NCI-H748 (cell line): Measurements from ENCODE around the gene CTBP1.

Experiments
- DNase-seq: peaks from one replicate; lab custom pipeline; 2025; ENCODE audit not compliant: unreplicated experiment; lab: John Stamatoyannopoulos, UW

Gene CTBP1

DNA sequence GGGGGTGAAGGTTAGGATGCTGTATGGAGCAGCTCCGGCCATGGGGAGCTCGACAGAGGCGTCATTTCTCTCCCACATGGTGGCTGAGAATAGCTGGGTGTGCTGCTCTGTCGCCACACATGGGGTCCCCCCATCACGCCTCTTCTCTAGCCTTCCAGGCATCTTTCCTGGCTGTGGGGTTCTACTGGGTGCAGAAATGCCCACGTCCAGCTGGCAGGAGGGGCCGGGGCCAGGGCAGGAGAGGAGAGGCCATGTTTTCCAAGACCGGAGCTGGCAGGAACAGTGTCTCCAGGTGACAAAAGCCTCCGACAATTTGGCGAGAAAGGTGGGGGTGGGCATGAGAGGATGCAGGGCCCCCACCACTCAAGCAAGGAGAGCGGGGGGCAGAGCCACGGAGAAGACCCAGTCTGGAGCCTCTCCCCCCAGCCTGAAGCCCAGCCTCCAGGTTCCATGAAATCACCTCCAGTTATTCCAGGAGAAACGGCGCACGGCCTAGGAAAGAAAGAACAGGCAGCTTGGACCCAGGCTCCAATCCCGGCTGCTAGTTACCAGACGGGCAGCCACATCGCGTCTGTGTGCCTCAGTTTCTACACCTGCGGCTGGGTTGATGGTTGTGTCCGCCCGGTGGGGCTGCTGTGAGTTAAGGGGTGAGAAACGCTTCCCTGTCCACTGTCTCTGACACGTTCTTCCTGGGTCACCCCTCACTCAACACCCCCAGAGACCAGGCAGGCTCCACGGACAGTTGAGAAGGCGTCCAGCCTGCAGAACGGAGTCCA is 49.2 kb downstream of the CTBP1 start:
- no peak for DNase-seq

DNA sequence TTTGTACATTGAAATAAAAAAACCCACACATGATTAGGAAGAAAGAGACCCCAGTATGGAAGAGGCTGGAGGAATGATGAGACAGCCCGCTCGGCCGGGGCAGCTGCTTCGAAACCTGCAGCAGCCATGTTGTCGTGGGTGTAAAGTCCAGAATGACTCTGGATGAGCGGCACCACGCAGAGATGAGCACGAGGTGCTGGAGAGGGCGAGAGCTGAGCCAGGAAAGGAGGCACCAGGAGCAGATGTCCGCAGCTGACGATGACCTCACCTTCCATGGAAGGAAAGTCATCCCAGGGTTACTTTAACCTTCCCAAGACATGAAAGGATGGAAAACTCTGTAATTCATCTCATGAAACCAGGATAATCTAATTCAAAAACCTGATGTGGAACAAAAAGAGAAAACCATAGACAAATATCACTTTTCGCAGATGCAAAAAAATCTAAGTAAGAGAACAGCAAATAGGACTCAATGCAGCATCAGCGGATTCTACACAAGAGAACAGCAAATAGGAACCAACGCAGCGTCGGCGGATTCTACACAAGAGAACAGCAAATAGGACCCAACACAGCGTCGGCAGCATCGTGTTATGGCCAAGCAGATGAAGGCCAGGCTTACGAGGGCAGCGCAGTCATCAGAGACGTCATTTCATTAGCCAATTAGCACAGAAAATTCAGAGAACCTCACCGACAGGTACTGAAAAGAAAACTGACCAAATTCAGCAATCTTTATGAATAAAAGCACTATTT is 50.7 kb downstream of the CTBP1 start:
- DNase-seq: no peak

DNA sequence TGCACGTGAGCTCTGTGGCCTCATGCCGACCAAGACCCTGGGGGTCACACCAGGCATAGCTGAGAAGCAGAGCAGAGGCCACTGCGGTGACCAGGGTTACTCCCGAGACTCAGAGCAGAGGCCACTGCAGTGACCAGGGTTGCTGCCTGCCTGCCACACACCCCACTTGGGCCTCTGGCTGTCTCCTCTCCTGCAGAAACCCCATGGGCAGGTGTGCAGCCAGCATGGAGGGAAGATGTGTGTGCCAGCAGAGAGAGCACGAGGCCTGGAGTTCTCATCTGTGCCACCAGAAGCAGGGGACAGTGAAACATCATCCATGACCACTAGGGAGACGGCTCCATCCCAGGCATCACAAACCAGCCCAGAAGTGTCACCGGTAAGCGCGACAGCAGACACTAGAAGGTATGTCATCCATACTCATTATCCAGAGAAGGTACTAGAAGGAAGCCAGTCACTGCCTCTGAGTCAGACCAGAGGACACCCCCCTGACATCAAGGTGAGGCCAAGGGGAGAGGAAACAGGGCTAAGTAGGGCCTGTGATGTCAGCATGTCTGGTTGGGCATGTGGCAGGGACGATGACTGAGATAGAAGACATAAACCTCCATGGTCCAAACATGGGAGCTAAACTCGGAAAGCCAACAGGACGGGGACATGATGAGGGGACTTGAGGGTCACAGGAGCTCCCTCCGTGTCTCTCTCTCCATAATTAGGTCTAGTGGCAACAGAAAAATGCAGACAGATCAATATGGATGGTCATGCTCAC is 52.3 kb downstream of the CTBP1 start:
- DNase-seq: no peak

DNA sequence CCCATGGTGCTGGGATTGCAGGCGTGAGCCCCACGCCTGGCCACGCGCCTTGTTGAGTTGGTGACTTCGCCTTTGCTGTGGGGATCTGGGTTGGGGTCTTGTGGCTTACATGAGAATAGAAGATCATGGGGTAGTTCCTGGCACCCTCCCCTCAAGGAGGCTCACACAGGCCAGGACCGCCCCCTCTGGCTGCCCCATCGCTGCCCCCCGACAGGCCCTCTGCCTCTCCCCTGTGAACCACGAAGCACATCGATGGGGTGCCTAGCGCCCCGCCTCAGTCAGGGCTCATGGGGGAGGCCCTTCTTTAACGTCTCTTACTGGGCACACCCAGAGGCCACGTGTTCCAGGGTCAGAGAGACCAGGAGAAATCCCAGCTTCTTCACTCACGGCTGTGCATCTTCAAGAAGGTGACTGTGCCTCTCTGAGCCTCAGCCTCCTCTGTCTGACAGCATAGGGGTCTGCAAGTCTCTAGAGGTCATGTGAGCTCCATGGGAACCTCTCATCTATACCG is 53.0 kb downstream of the CTBP1 start:
- DNase-seq: no peak

DNA sequence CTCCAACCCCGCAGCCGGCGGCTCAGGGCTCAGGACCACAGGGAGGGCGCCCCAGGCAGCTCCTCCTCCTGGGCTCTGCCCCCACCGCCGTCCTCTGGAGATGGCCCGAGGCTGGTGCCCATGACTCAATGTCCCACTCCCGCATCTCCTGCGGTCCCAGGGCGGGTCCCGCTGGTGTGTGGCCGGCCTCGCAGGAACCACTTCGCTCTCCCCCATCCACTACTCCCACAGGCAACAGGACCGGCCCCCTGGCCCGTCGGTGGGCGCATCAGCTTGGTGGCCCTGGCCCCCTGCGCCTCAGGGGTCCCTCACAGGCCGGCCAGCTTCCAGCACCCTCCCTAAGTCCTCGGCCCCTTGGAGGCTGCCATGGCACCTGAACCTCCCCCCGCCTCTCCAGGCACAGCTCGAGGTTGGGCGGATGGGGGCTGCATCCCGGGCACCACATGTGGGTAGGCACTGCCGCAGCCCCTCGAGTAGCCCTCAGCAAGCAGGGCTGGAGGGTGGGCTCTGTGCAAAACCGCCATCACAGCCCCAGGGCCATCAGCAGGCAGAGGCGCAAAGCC is 53.7 kb downstream of the CTBP1 start:
- no peak for DNase-seq

DNA sequence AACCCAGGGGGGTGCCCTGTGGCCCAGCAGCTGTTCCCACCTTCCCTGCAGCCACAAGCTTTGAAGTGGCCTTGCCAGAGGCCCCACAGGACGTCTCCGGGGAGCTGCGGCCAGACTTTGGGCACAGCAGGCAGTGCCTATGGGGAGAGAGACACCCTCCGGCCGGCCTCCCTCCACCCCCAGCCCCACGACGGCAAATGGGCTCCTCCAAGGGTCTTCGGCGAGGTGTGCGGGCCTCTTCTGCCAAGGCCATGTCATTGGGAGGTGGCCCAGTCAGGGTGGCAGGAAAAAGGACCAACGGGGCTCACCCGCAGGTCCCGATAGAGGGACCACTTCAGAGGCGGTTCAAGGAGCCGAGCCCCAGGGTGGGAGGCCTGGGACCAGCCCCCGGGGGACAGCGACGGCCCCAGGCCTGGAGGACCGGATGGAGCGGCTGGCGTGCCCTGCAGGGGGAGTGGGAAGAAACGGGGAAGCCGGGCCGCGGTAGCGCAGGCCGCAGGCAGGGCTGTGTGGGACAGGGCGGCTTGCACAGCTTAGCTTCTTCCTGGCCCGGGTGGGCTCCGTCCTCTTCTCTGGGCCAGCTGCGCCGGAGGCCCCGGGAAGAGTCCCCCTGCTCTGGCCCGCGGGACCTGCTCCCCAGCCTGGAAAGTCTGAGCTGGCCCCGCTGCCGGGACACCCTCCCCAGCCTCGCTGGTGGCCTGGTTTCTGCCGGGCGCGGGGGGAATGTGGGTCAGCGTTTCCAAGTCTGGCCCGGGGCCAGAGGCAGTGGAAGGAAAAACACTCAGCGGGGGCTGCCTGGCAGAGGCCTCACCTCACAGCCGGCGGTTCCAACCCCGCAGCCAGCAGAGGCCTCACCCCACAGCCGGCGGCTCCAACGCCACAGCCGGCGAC is 54.7 kb downstream of the CTBP1 start:
- DNase-seq: no peak

DNA sequence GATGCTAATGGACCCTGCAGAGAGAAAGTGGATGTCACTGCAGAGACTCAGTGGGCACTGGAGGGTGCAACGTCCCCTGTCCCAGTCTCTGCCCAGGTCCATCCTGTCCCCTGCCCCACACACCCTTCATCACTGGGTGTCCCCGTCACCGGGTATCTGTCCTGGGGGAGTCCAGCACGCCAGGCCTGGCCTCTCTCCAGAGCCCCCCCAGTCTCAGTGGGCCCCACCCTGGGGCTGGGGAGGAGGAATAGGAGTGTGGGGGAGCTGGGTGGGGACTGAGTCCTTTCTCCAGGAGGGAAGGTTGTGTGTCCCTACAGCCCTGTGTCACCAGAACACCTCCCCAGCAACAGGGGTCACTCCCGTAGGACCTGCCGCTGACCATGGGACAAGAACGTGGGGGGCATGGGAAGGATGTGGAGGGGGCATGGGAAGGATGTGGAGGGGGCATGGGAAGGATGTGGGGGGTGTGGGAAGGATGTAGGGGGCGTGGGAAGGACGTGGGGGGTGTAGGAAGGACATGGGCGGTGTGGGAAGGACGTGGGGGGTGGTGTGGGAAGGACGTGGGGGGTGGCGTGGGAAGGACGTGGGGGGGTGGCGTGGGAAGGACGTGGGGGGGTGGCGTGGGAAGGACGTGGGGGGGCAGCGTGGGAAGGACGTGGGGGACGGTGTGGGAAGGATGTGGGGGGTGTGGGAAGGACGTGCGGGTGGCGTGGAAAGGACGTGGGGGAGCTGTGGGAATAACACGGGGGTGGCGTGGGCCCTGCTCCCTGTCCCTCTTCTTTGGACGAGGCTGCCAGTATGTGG is 55.5 kb downstream of the CTBP1 start:
- DNase-seq: no peak

DNA sequence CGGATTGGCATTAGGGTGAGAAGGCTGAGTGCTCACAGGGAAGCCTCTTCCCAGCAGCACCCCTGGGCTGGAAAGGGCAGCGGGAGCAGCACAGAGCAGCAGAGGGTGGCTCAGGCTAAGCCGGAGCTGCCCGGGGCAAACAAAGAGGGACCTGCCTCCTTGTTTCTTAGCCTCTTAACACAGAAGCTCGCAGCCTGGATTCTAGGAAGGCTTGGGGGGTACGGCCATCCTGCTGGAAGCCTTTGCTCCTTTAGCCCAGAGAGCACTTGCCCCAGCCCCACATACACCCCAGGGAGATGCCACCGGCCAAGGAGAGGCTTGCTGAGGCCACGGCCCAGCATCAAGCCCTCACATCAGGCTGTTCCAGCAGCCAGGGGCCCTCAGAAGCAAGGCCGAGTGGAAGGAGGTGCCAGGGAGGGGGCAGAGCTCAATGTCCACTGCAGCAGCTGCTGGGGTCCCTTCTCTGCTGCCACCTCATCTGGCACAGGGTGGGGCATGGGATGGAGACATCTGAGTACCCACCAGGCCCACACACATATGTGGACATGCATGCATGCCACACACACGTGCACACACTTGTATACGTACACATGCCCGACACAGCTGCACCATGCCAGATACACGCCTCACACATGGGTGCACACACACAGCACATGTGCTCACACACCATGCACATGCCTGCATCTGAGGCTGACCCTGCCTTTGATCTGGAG is 56.3 kb downstream of the CTBP1 start:
- no peak for DNase-seq

DNA sequence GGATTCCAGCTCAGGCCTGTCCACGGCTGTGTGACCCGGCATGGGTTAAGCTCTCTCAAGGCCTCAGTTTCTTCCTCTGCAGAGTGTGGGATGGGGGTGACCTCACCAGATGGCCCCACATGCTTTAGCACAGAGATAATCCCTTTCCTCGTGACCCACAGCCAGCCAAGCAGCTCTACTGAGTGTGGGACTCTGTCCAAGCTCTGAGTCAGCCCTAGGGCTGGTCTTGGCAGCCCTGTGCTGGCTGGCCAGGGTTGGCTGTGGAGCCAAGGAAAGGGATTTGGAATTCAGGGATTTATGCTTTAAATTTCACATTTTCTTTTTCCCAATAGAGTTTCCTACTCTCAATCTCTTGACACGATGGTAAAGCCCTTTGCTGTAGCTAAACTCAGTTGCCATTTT is 56.8 kb downstream of the CTBP1 start:
- DNase-seq: no peak

DNA sequence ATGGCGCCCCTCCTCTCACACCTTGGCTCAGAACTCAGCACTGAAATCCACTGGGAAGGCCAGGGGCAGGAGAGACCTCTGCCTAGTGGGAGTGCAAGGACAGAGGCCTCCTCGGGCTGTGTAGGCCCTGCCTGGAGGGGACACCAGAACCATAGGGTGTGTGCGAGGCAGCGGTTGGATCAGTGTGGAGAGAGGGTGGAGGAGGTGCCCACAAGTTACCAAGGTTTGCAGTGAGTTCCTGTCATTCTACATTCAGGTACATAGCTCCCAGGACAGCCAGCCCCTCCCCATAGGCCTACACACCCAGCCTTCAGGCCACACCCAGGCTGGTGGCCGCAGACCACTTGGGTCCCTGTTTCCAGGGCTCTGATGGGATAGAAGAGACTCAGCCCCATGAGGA is 57.3 kb downstream of the CTBP1 start:
- no peak for DNase-seq

DNA sequence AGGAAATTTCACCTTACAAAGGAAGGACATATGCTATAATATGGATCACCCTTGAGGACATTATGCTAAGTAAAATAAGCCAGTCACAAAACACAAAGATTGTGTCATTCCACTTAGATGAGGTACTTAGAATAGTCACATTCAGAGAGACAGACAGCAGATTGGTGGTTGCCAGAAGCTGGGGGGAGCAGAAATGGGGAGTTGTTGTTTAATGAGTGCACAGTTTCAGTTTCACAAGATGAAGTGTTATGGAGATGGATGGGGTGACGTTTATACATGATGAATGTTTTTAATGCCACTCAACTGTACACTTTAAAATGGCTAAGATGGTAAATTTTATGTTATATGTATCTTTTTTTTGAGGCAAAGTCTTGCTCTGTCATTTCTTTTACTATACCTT is 61.7 kb downstream of the CTBP1 start:
- DNase-seq: no peak

DNA sequence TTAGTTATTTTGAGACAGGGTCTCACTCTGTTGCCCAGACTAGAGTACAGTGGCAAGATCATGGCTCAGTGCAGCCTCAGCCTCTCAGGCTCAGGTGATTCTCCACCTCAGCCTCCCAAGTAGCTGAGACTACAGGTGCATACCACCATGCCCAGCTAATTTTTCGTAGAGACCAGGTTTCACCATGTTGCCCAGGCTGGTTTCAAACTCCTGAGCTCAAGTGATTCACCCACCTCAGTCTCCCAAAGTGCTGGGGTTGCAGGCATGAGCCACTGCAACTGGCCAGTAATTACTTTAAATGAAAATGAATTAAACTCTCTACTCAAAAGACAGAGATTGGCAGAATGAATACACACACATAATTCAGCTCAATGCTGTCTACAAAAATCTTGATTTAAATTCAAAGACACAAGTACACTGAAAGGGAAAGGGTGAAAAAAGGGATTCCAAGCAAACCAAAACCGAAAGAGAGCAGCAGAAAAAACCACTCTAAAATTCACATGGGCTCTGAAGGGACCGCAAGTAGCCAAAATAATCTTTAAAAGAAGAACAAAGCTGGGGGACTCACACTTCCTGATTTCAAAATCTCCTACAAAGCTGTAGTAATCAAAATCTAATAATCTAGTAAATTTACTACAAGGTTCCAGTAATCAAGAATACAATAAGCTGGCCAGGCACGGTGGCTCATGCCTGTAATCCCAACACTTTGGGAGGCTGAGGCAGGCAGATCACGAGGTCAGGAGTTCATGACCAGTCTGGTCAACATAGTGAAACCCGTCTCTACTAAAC is 64.8 kb downstream of the CTBP1 start:
- DNase-seq: no peak

DNA sequence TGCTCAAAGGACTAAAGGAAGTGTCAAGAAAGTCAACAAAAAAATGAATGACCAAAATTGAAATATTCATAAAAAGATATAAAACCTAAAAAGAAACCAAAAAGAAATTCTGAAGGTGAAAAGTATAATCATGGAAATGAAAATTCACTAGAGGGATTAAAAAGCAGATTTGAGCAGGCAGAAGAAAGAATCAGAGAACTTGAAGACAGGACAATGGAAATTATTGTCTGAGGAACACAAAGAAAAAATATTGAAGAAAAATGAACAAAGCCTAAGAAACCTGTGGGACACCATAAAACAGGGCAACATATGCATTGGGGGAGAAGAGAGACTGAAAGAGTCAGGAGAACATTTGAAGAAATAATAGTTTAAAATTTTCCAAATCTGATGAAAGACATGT is 66.6 kb downstream of the CTBP1 start:
- no peak for DNase-seq

DNA sequence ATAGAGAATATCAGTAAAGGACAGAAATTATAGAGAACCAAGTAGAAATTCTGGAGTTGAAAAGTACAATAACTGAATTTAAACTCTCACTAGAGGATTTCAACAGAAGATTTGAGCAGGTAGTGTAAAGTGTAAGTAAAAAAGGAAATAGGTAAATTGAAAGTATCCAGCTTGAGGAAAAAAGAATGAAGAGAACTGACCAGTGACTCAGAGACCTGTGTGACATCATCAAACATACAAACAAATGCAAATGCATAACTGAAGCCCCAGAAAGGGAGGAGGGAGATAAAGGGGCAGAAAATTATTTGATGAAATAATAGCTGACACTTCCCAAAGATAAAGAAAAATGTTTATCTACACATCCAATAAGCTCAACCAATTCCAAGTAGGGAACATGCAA is 68.3 kb downstream of the CTBP1 start:
- DNase-seq: no peak

DNA sequence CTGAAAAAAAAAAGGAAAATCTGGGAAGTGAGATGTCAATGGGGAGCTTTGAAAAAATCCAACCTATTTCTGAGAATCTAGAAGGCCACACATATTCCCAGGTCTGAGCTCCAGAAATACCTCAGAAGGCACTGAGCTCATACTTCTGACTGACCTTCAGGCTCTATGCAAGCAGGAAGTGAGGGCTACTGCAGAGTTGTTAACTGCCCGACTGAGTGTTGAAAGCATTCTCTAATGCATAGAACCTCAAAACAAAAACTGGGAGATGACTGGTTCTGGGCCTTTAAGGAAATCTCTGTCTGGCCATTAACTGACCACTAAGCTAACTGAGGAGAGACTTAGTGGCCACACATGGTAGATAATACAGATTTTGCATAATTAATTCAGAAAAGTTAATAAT is 69.0 kb downstream of the CTBP1 start:
- DNase-seq: no peak

DNA sequence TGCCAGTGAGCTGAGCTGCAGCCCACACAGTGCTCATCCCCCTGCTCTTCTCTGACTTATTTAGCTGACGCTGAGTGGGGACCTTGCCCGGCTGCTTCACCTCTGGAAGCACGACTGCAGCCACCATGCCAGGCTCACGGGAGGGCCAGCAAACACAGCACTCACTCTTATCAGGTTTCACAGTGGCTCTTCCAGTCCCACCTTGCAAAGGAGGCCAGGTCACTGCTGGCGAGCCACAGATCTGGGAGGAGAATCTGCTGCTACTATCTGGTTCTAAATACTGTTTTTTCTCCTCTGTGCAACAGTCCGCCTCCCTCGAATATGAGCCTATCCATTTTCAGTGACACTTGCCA is 69.9 kb downstream of the CTBP1 start:
- DNase-seq: no peak

DNA sequence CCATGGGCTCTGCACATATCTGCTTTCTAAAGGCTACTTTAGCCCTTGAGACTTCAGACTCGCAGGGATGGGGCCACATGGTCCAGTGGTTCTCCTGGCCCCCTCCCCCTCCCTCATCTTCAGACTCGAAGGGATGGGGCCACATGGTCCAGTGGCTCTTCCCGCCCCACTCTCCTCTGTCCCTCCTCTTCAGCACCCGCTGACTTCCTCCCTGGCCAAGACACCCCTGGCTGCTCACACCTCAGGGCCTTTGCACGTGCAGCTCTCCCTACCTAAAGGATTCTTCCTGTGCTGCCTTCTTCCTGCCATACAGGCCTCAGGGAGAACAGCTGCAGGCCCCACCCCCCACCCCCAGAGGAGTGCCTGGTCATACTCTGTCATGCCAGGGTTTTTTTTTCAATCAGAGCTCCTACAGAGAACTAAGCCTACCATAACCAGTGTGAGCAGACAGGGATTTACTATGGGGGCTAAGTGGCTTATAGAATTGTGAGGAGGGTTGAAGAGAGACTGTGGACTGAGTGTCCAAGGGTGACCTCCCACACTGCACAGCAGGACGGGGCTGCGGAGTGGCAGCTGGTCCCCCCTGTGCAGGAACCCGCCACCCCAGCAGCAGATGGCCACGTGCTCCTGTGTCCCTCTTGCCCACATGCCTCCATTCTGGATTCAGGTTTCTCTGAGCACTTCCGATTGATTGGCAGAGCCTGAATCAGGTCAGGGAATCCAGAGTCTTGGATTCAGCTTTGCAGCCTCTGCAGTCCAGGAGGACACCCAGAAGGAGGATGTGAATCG is 70.4 kb downstream of the CTBP1 start:
- DNase-seq: no peak
